IPS DF 4.7 (cell line): ENCODE data around the gene DNMT1.

Source experiments
- DNase-seq: peaks from one replicate; pipeline ENCODE4 v3.0.0-alpha.2; 2013; ENCODE audit warnings: low spot score; ENCODE audit errors: extremely low read depth

Gene DNMT1

GRCh38 chr19:10095948-10096614, 98.7 kb downstream of the DNMT1 start:
- DNase-seq: no peak

GRCh38 chr19:10095622-10095947, 99.2 kb downstream of the DNMT1 start:
- DNase-seq: no peak

GRCh38 chr19:10093295-10094186, 101.2 kb downstream of the DNMT1 start:
- DNase-seq: no peak

GRCh38 chr19:10092648-10093294, 102.0 kb downstream of the DNMT1 start:
- DNase-seq: no peak

- DNase-seq: no peak
Measured at GRCh38 chr19:10091895-10092641, 102.7 kb downstream of the DNMT1 start.

- no peak for DNase-seq
Measured at GRCh38 chr19:10091370-10091687, 103.4 kb downstream of the DNMT1 start.

- DNase-seq: no peak
Measured at GRCh38 chr19:10089801-10090375, 104.9 kb downstream of the DNMT1 start.

- no peak for DNase-seq
Measured at GRCh38 chr19:10088949-10089554, 105.7 kb downstream of the DNMT1 start.

GRCh38 chr19:10087296-10088061, 107.3 kb downstream of the DNMT1 start:
- DNase-seq: no peak

GRCh38 chr19:10086591-10087192, 108.1 kb downstream of the DNMT1 start:
- DNase-seq: no peak

GRCh38 chr19:10085641-10086590, 108.8 kb downstream of the DNMT1 start, which contains the start of gene SHFL:
SHFL (plus strand) TSS chr19:10086317; CDS start chr19:10086428, 111 bp downstream.
- no peak for DNase-seq

GRCh38 chr19:10084803-10085202, 110.0 kb downstream of the DNMT1 start:
- no peak for DNase-seq

- DNase-seq: no peak
Measured at GRCh38 chr19:10083911-10084310, 110.8 kb downstream of the DNMT1 start.
